NT2/D1 (cell line): Measurements from ENCODE around the gene U2SURP.

Experiments
- DNase-seq: peaks from one replicate; pipeline ENCODE4 v3.0.0-alpha.2; 2011; ENCODE audit warnings: low read depth, low spot score
- H3K27me3 ChIP-seq: 2 replicates; pipeline ENCODE4 v1.6.0; 2011; ENCODE audit warnings: mild to moderate bottlenecking; ENCODE audit not compliant: insufficient read length, insufficient read depth
- H3K36me3 ChIP-seq: 2 replicates; pipeline ENCODE4 v1.6.1; 2011; ENCODE audit warnings: mild to moderate bottlenecking, low read length, mixed read lengths; ENCODE audit not compliant: insufficient read depth, insufficient read length
- H3K4me1 ChIP-seq: 2 replicates; pipeline ENCODE4 v1.5.1; 2011; ENCODE audit not compliant: insufficient read depth, insufficient read length
- H3K4me3 ChIP-seq: 2 replicates; pipeline ENCODE4 v1.5.1; 2011; ENCODE audit warnings: low read depth; ENCODE audit not compliant: insufficient read length
- H3K9ac ChIP-seq: 2 replicates; pipeline ENCODE4 v1.6.0; 2011; ENCODE audit warnings: low read depth; ENCODE audit not compliant: insufficient read length
- H3K9me3 ChIP-seq: 2 replicates; pipeline ENCODE4 v1.5.1; 2011; ENCODE audit warnings: mild to moderate bottlenecking, low read length; ENCODE audit not compliant: insufficient read depth
- SUZ12 ChIP-seq: IDR thresholded peaks from 2 replicates; pipeline ENCODE4 v1.6.1; 2011; ENCODE audit not compliant: insufficient read length, insufficient read depth; ENCODE audit errors: extremely low read depth
- YY1 ChIP-seq: IDR thresholded peaks from 2 replicates; pipeline ENCODE4 v1.6.1; 2011; ENCODE audit not compliant: insufficient read length, insufficient read depth
- ZNF274 ChIP-seq: IDR thresholded peaks from 2 replicates; pipeline ENCODE4 v1.6.1; 2011; ENCODE audit warnings: mild to moderate bottlenecking, low read depth, low read length

The U2SURP gene

DNA sequence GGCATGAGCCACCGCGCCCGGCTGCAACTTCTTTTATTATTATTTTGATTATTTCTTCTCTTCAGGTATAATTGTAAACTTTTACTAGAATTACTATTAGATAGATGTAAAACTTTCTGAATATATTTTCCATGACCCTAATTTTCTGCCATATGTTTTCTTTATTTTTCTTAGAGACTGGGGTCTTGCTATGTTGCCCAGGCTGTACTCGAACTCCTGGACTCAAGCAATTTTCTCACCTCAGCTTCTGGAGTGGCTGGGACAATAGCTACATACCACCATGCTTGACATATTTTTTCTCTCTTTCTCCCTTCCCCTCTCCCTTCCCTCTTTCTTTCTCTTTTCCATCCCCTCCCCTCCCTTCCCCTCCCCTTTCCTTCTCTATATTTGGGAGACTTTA is 88.6 kb downstream of the U2SURP start:
- H3K9me3 ChIP-seq: peaks cover 13% of the 10 kb centered on the region; the same call in 1 of the 2 replicates
- H3K36me3 ChIP-seq: no peaks in the 10 kb centered on the region
- TF ChIP-seq ZNF274 (no peak), SUZ12 (no peak), YY1 (no peak)
- H3K4me3 ChIP-seq: no peak overlapping the region
- no peaks in the 10 kb centered on the region for H3K27me3 ChIP-seq
- no peaks in the 10 kb centered on the region for H3K4me1 ChIP-seq
- no peak for DNase-seq
- no peak overlapping the region for H3K9ac ChIP-seq

DNA sequence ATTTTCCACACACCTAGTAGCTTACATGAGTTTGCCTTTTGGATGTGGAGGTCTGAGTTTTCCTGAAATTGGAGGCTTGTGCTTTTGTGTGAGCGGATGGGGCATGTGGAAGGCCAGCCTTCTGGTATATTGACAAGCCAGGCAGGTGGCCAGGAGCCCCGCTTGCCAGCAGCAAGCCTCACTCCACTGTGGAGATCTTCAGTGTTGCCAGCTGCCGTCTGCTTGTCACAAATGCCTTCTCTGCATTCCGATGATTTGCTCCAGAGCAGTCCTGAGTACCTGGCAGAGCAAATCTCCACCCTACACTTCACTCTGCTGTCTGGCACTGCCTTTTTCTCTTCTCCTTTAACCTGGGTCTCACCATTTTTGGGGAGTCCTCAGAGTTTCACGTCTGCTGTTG is 89.1 kb downstream of the U2SURP start:
- Histone ChIP-seq H3K4me1 (no peaks in the 10 kb centered on the region), H3K9me3 (peaks cover 15% of the 10 kb centered on the region; the same call in 1 of the 2 replicates), H3K36me3 (no peaks in the 10 kb centered on the region), H3K27me3 (no peaks in the 10 kb centered on the region), H3K4me3 (no peak overlapping the region), H3K9ac (no peak overlapping the region)
- no peak for DNase-seq
- TF ChIP-seq ZNF274: no peak
- no peak for TF ChIP-seq SUZ12
- TF ChIP-seq YY1: no peak

DNA sequence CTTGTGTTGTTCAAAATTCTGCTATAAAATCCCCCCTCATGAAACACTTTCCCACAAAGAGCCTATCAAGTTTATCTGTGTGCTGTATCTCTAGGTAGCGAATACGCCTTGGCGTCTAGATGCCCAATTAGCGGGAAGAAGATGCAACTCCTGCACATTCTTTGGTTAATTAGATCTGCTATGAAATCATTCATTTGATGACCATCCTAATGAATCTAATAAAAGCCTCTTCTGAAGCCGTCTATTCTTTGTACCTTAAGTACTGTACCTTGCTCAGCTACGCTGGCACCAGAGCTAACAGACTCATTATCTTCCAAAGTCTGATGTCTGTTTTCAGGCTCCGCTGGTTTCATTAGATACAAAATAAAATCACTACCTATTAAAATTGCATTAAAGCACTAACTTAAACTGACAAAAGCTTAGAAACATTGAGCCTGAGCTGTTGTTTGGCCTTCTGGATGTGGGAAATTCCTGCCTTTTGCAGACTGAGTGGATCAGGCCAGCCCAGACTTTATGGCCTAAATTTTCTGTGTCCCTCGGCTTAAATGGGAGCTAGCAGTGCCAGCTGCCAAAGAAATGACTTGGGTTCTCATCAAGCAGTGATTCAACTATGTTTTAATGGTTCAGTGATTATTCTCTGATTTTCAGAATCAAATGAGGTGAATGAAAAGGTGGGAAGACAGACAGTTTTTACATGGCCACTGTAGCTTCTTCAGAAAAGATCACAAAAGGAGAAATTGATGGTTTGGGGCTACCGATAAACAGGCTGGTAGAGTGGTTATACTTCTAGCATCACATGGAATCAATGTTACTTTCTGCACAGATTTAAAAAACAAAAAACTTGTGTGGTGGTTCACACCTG is 89.8 kb downstream of the U2SURP start:
- H3K9ac ChIP-seq: no peak overlapping the region
- no peak for DNase-seq
- H3K27me3 ChIP-seq: no peaks in the 10 kb centered on the region
- no peak overlapping the region for H3K4me3 ChIP-seq
- H3K36me3 ChIP-seq: no peaks in the 10 kb centered on the region
- TF ChIP-seq ZNF274: no peak
- no peak for TF ChIP-seq YY1
- peaks cover 22% of the 10 kb centered on the region; the same call in 1 of the 2 replicates for H3K9me3 ChIP-seq
- no peaks in the 10 kb centered on the region for H3K4me1 ChIP-seq

DNA sequence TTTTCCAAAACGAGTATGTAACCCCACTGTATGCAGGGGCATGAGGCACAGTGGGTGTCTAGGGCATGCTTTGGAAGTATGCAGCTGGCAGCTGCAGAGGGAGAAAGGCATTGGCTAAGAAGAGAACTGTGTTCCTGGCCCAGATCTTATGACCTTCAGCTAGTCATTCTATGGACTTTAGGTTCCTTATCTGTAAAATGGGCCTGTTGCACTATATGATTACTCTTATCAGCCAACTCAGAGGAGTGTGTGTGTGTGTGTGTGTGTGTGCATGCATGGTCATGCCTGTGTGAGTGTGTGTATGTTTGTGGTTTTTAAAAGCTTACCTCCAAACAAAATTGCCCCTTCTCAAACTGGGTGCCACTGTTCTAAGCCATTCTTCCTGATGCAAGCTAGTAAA is 90.8 kb downstream of the U2SURP start:
- Histone ChIP-seq H3K9me3 (peaks cover 31% of the 10 kb centered on the region), H3K27me3 (no peaks in the 10 kb centered on the region), H3K4me3 (no peak overlapping the region), H3K4me1 (no peaks in the 10 kb centered on the region), H3K36me3 (no peaks in the 10 kb centered on the region), H3K9ac (no peak overlapping the region)
- DNase-seq: no peak
- TF ChIP-seq ZNF274: no peak
- TF ChIP-seq YY1: no peak

DNA sequence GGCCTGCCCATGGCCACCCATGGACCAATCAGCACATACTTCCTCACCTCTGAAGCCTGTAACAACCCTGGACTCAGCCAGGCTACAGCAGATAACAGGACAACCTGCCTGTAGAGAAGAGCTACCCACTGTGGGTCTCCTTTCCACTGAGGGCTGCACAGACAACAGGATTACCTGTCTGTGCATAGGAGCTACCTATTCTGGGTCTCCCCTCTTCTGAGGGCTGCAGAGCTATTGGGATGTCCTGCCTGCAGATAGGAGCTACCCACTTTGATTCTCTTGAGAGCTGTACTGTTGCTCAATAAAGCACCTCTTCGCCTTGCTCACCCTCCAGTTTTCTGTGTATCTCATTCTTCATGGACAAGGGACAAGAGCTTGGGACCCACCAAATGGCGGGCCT is 94.4 kb downstream of the U2SURP start:
- H3K4me3 ChIP-seq: no peak overlapping the region
- no peak overlapping the region for H3K9ac ChIP-seq
- no peak for DNase-seq
- peaks cover 25% of the 10 kb centered on the region for H3K9me3 ChIP-seq
- no peaks in the 10 kb centered on the region for H3K4me1 ChIP-seq
- TF ChIP-seq ZNF274 (no peak), SUZ12 (no peak), YY1 (no peak)
- no peaks in the 10 kb centered on the region for H3K36me3 ChIP-seq
- H3K27me3 ChIP-seq: no peaks in the 10 kb centered on the region

DNA sequence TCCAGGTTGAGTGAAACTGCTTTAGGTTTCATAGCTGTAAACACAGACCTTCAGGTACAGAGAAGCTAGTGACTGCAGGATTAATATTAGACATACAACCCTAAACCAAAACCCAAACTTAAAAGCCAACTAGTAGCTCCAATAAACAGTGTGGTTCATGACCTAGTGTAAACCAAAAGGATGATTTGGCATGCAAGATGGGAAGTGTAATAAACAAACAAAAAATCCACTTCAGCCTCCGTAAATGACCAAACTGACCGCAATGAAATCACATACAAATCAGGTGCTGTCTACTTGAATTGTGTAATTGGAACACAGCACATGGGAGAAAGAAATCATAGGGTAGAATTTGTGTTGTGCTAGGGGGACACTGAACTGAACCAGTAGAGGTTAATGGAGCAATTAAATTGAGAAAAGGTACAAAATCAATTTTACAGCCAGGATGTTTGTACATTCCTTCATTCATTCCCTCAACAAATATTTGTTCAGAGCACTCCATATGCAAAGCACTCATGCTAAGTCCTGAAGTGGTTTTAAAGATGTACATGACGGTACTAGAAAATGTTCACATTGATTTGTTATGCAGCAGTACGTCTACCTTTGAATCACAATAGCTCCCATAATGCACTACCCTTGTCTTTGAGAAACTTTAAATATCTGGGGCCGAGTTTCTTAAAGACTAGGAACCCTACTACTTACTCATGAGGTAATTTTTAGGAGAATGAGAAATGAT is 96.8 kb downstream of the U2SURP start:
- Histone ChIP-seq H3K36me3 (no peaks in the 10 kb centered on the region), H3K9me3 (peaks cover 25% of the 10 kb centered on the region), H3K9ac (no peak overlapping the region), H3K27me3 (no peaks in the 10 kb centered on the region), H3K4me3 (no peak overlapping the region), H3K4me1 (no peaks in the 10 kb centered on the region)
- TF ChIP-seq ZNF274 (no peak), SUZ12 (no peak), YY1 (no peak)
- DNase-seq: no peak

DNA sequence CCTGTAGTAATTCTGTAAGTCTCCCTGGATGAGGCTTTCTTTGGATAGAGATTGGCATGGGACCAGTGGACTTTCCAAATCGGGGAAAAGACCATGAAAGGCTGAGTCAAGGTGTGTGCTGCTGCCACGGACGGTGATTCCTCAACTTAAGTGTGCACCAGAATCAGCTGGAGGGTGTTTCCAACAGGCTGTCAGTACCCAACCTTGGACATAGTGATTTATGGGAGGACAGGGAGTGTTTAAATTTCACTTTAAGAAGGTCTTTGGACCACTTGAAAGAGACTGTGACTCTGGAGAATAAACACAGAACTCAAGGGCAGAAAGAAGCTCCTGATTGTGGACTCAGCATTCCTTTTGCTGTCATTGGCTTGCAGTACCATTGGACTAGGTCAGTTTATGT is 97.8 kb downstream of the U2SURP start:
- DNase-seq: no peak
- TF ChIP-seq ZNF274 (no peak), SUZ12 (no peak), YY1 (no peak)
- Histone ChIP-seq H3K9me3 (peaks cover 31% of the 10 kb centered on the region), H3K36me3 (no peaks in the 10 kb centered on the region), H3K27me3 (no peaks in the 10 kb centered on the region), H3K9ac (no peak overlapping the region), H3K4me1 (no peaks in the 10 kb centered on the region), H3K4me3 (no peak overlapping the region)
